ENCODE data around the gene FLNC.

GRCh38 chr7:128849804-128850490, 19.7 kb downstream of the FLNC start:
- TF ChIP-seq, protein P1, sequence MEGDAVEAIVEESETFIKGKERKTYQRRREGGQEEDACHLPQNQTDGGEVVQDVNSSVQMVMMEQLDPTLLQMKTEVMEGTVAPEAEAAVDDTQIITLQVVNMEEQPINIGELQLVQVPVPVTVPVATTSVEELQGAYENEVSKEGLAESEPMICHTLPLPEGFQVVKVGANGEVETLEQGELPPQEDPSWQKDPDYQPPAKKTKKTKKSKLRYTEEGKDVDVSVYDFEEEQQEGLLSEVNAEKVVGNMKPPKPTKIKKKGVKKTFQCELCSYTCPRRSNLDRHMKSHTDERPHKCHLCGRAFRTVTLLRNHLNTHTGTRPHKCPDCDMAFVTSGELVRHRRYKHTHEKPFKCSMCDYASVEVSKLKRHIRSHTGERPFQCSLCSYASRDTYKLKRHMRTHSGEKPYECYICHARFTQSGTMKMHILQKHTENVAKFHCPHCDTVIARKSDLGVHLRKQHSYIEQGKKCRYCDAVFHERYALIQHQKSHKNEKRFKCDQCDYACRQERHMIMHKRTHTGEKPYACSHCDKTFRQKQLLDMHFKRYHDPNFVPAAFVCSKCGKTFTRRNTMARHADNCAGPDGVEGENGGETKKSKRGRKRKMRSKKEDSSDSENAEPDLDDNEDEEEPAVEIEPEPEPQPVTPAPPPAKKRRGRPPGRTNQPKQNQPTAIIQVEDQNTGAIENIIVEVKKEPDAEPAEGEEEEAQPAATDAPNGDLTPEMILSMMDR (IDR thresholded peaks at IDR 0.05), result no peak
- TF ChIP-seq, protein P2, sequence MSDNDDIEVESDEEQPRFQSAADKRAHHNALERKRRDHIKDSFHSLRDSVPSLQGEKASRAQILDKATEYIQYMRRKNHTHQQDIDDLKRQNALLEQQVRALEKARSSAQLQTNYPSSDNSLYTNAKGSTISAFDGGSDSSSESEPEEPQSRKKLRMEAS (CRISPR knock-in tag; IDR thresholded peaks at IDR 0.05), result no peak
- TF ChIP-seq ELF4 (CRISPR knock-in tag; IDR thresholded peaks at IDR 0.05; ENCODE audit: low read depth) (no peak), HMGXB4 (CRISPR knock-in tag; IDR thresholded peaks at IDR 0.05) (no peak)

Measured in WTC11 (cell line).